ENCODE measurements around the gene APOE.
"Not testable (repeated sequence)": the region's sequence is repeated elsewhere in the genome, so short reads cannot be mapped to it uniquely, and the experiment has no call there.

The APOE gene

GRCh38 chr19:44905437-44906160 is at the start of gene APOE:
APOE (plus strand) TSS chr19:44905796; CDS start chr19:44906625, 829 bp downstream.
- no peak for DNase-seq (ENCODE audit: low read depth)

GRCh38 chr19:44856421-44857083 is 49.0 kb upstream of the APOE start:
- no peak for DNase-seq (ENCODE audit: low read depth)

- DNase-seq (ENCODE audit: low read depth): no peak
Measured at GRCh38 chr19:44857837-44858236, 47.8 kb upstream of the APOE start.

- not testable (repeated sequence) for DNase-seq (ENCODE audit: low read depth)
Measured at GRCh38 chr19:44861576-44861975, 44.0 kb upstream of the APOE start.

GRCh38 chr19:44863990-44864389 is 41.6 kb upstream of the APOE start:
- DNase-seq (ENCODE audit: low read depth): no peak

- DNase-seq (ENCODE audit: low read depth): no peak
Measured at GRCh38 chr19:44865196-44865767, 40.3 kb upstream of the APOE start.

- DNase-seq (ENCODE audit: low read depth): no peak
Measured at GRCh38 chr19:44866664-44867063, 38.9 kb upstream of the APOE start.

GRCh38 chr19:44867578-44867977 is 38.0 kb upstream of the APOE start:
- DNase-seq (ENCODE audit: low read depth): no peak

- no peak for DNase-seq (ENCODE audit: low read depth)
Measured at GRCh38 chr19:44869733-44870470, 35.7 kb upstream of the APOE start.

- DNase-seq (ENCODE audit: low read depth): no peak
Measured at GRCh38 chr19:44871809-44872208, 33.8 kb upstream of the APOE start.

GRCh38 chr19:44872661-44873060 is 32.9 kb upstream of the APOE start:
- no peak for DNase-seq (ENCODE audit: low read depth)

- DNase-seq (ENCODE audit: low read depth): no peak
Measured at GRCh38 chr19:44874317-44874716, 31.3 kb upstream of the APOE start.

- no peak for DNase-seq (ENCODE audit: low read depth)
Measured at GRCh38 chr19:44875666-44876451, 29.7 kb upstream of the APOE start.

GRCh38 chr19:44876930-44877535 is 28.6 kb upstream of the APOE start:
- DNase-seq (ENCODE audit: low read depth): no peak

GRCh38 chr19:44878120-44878865 is 27.3 kb upstream of the APOE start:
- no peak for DNase-seq (ENCODE audit: low read depth)

GRCh38 chr19:44879309-44880065 is 26.1 kb upstream of the APOE start:
- no peak for DNase-seq (ENCODE audit: low read depth)

- no peak for DNase-seq (ENCODE audit: low read depth)
Measured at GRCh38 chr19:44882063-44882462, 23.5 kb upstream of the APOE start.

- DNase-seq (ENCODE audit: low read depth): not testable (repeated sequence)
Measured at GRCh38 chr19:44882619-44883397, 22.8 kb upstream of the APOE start.

GRCh38 chr19:44883922-44884321 is 21.7 kb upstream of the APOE start:
- DNase-seq (ENCODE audit: low read depth): no peak

Measured in stimulated activated CD4-positive, alpha-beta T cell treated with anti-CD3 and anti-CD28 coated beads, Interleukin-2, amount 100 ng/mL, for 4 hours (primary cell).